BE2C (cell line): ENCODE data around the gene TBC1D32.

Experiments used
- DNase-seq: peaks from one replicate; pipeline ENCODE4 v3.0.0-alpha.2; 2020
- H3K27me3 ChIP-seq: fragments of 250-450 bp; sonication (Bioruptor Pico); 2 replicates; pipeline ENCODE4 v1.5.1; 2020; ENCODE audit warnings: mild to moderate bottlenecking
- H3K36me3 ChIP-seq: fragments of 250-450 bp; sonication (Bioruptor Pico); 2 replicates; pipeline ENCODE4 v1.5.1; 2020; ENCODE audit warnings: mild to moderate bottlenecking
- H3K4me1 ChIP-seq: fragments of 250-450 bp; sonication (Bioruptor Pico); 2 replicates; pipeline ENCODE4 v1.5.1; 2020
- H3K4me3 ChIP-seq: 2 replicates; pipeline ENCODE4 v1.5.1; 2011; ENCODE audit warnings: low read depth, low read length
- H3K9me3 ChIP-seq: fragments of 250-450 bp; sonication (Bioruptor Pico); 2 replicates; pipeline ENCODE4 v1.5.1; 2020
- CTCF ChIP-seq: IDR thresholded peaks from 2 replicates; pipeline ENCODE4 v1.5.1; 2012; ENCODE audit warnings: mild to moderate bottlenecking, low read depth, low read length

The TBC1D32 gene

GRCh38 chr6:121161886-121162285 lies 172.4 kb downstream of the TBC1D32 start:
- H3K27me3 ChIP-seq, result no peaks in the 10 kb centered on the region
- TF ChIP-seq CTCF, result no peak
- no peak for DNase-seq

GRCh38 chr6:121160276-121160675 lies 174.0 kb downstream of the TBC1D32 start:
- Histone ChIP-seq H3K9me3 (no peaks in the 10 kb centered on the region), H3K4me1 (no peaks in the 10 kb centered on the region), H3K27me3 (no peaks in the 10 kb centered on the region), H3K4me3 (no peak overlapping the region), H3K36me3 (no peaks in the 10 kb centered on the region)
- no peak for DNase-seq
- no peak for TF ChIP-seq CTCF

More at GRCh38 chr6:121161886-121162285, 172.4 kb downstream of the TBC1D32 start:
- H3K4me3 ChIP-seq, result no peak overlapping the region
- no peaks in the 10 kb centered on the region for H3K9me3 ChIP-seq
- no peaks in the 10 kb centered on the region for H3K4me1 ChIP-seq
- no peaks in the 10 kb centered on the region for H3K36me3 ChIP-seq

GRCh38 chr6:121158891-121159290 lies 175.4 kb downstream of the TBC1D32 start:
- Histone ChIP-seq H3K9me3 (no peaks in the 10 kb centered on the region), H3K36me3 (no peaks in the 10 kb centered on the region), H3K4me3 (no peak overlapping the region), H3K4me1 (no peaks in the 10 kb centered on the region), H3K27me3 (no peaks in the 10 kb centered on the region)
- no peak for DNase-seq
- no peak for TF ChIP-seq CTCF

GRCh38 chr6:121158438-121158837 lies 175.8 kb downstream of the TBC1D32 start:
- H3K4me3 ChIP-seq, result no peak overlapping the region
- no peaks in the 10 kb centered on the region for H3K9me3 ChIP-seq
- no peaks in the 10 kb centered on the region for H3K27me3 ChIP-seq
- no peaks in the 10 kb centered on the region for H3K4me1 ChIP-seq
- DNase-seq, result no peak
- H3K36me3 ChIP-seq, result no peaks in the 10 kb centered on the region
- no peak for TF ChIP-seq CTCF

GRCh38 chr6:121157906-121158305 lies 176.4 kb downstream of the TBC1D32 start:
- Histone ChIP-seq H3K4me1 (no peaks in the 10 kb centered on the region), H3K36me3 (no peaks in the 10 kb centered on the region)
- no peak for TF ChIP-seq CTCF

GRCh38 chr6:121143476-121143875 lies 190.8 kb downstream of the TBC1D32 start:
- Histone ChIP-seq H3K27me3 (no peaks in the 10 kb centered on the region), H3K4me3 (no peak overlapping the region), H3K9me3 (no peaks in the 10 kb centered on the region), H3K36me3 (no peaks in the 10 kb centered on the region), H3K4me1 (no peaks in the 10 kb centered on the region)
- no peak for TF ChIP-seq CTCF
- no peak for DNase-seq

More at GRCh38 chr6:121157906-121158305, 176.4 kb downstream of the TBC1D32 start:
- H3K27me3 ChIP-seq, result no peaks in the 10 kb centered on the region
- no peaks in the 10 kb centered on the region for H3K9me3 ChIP-seq
- no peak overlapping the region for H3K4me3 ChIP-seq
- no peak for DNase-seq
